SK-N-DZ (cell line): ENCODE results near the gene CD53. TPM values are rescaled to one million over a fixed set of nuclear protein-coding genes. Genes with fewer than 3 reads are reported as not detected.
A peak's percentile ranks its signal among the peaks of the same experiment; 100 is the strongest.
"Not testable (repeated sequence)": the region's sequence is repeated elsewhere in the genome, so short reads cannot be mapped to it uniquely, and the experiment has no call there.

Experiments
- DNase-seq: peaks from one replicate; pipeline ENCODE4 v3.0.0-alpha.2; 2015; ENCODE audit warnings: low spot score
- polyA plus RNA-seq, 2 experiments: library from polyadenylated mRNA; depleted of rRNA; stranded (reverse); fragments of >200 nt; gene quantifications; 2 replicates each; pipeline ENCODE4 v1.2.3, GENCODE V29; 2014

The CD53 gene
- polyA plus RNA-seq (2014; cell fraction: cytosol; rRNA removed) = not detected in 2 replicates
- polyA plus RNA-seq (2014; cell fraction: nucleus; rRNA removed) = not detected in 2 replicates

- no peak for DNase-seq
These were observed at the start of gene CD53 for GRCh38 chr1:110872745-110873720. TSS of gene CD53 (plus strand) at chr1:110873148. CDS start at chr1:110891409, 18,261 bp downstream.

GRCh38 chr1:110824192-110824591, 48.8 kb upstream of the CD53 start:
- DNase-seq = no peak

- DNase-seq = peak; percentile 22
These were observed 42.9 kb upstream of the CD53 start for GRCh38 chr1:110829955-110830553.

- DNase-seq = not testable (repeated sequence)
These were observed 39.2 kb upstream of the CD53 start for GRCh38 chr1:110833779-110834178.

GRCh38 chr1:110846861-110847260, 26.1 kb upstream of the CD53 start:
- no peak for DNase-seq

GRCh38 chr1:110850145-110850544, 22.8 kb upstream of the CD53 start:
- no peak for DNase-seq

- DNase-seq = no peak
These were observed 22.3 kb upstream of the CD53 start for GRCh38 chr1:110850627-110851026.

GRCh38 chr1:110853135-110853534, 19.8 kb upstream of the CD53 start:
- no peak for DNase-seq

GRCh38 chr1:110856410-110856809, 16.5 kb upstream of the CD53 start:
- no peak for DNase-seq

GRCh38 chr1:110857964-110858948, 14.7 kb upstream of the CD53 start:
- DNase-seq = no peak

GRCh38 chr1:110859062-110859461, 13.9 kb upstream of the CD53 start:
- DNase-seq = no peak

- DNase-seq = no peak
These were observed 12.8 kb upstream of the CD53 start for GRCh38 chr1:110860174-110860573.

GRCh38 chr1:110860620-110861019, 12.3 kb upstream of the CD53 start:
- not testable (repeated sequence) for DNase-seq

GRCh38 chr1:110861942-110862341, 11.0 kb upstream of the CD53 start:
- DNase-seq = not testable (repeated sequence)

GRCh38 chr1:110864287-110864686, 8.7 kb upstream of the CD53 start:
- DNase-seq = no peak

GRCh38 chr1:110870721-110871388, 2.1 kb upstream of the CD53 start:
- DNase-seq = no peak

- DNase-seq = no peak
These were observed 593 bp upstream of the CD53 start for GRCh38 chr1:110872366-110872744.

GRCh38 chr1:110873856-110874255, 908 bp downstream of the CD53 start:
- no peak for DNase-seq

- DNase-seq = no peak
These were observed 1.6 kb downstream of the CD53 start for GRCh38 chr1:110874324-110875215.

GRCh38 chr1:110875216-110875731, 2.3 kb downstream of the CD53 start:
- no peak for DNase-seq
